Superior temporal gyrus (tissue), 1 donor: Measurements from ENCODE around the gene GCNT2.
"Not testable (repeated sequence)": the region's sequence is repeated elsewhere in the genome, so short reads cannot be mapped to it uniquely, and the experiment has no call there.

Source experiments
- DNase-seq: peaks from one replicate; pipeline ENCODE4 v3.0.0-alpha.2; 2016; ENCODE audit errors: extremely low spot score

The GCNT2 gene

GRCh38 chr6:10580570-10580969 lies 59.4 kb downstream of the GCNT2 start:
- no peak for DNase-seq

DNA sequence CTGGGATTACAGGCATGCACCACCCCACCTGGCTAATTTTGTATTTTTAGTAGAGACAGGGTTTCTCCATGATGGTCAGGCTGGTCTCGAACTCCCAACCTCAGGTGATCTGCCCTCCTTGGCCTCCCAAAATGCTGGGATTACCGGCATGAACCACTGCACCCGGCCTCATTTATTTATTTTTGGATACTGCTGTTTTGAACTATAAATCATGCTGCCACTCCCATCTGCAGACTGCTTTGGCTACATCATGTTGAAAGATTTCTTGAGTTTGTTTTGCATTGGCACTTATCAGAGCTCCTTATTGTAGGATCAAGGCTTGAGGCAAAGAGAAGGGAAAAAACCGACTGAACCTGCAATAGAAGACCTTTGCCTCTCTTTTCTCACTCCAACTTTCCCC lies 60.3 kb downstream of the GCNT2 start:
- DNase-seq: not testable (repeated sequence)

DNA sequence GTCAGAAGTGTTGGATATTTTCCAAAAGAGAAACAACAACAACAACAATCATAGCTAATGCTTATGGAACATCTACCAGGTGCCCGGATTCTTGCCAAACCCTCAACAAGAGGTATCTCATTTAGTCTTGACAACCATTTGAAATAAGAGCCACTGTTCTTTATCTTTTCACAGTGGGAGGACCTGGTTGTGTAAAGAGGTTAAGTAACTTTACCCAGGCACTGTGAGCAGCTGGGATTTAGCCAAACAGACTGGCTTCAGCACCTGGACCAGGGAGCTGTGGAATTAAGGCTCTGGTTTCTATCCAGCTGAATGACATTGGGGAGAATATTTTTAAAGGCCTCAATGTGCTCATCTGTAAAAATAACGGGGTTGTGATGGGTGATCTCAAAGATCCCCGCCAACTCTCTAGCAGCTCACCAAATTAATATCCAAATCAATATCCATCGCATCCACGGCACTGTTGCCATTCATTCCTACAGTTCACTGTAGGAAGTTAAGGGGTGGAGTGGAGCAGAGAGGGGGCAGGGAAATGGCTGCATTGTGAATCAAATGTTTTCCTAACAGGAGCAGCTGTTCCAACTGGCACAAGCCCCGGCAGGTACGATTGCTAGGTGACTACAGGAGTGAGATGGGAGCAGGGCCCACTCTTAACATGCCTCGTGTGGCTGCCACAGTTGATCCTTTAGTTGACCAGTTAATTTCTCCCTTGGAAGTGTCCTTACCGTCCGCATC lies 61.8 kb downstream of the GCNT2 start:
- DNase-seq: no peak

- DNase-seq: no peak
These were observed 62.4 kb downstream of the GCNT2 start for GRCh38 chr6:10583509-10583901.

GRCh38 chr6:10584607-10585006 lies 63.5 kb downstream of the GCNT2 start:
- no peak for DNase-seq

GRCh38 chr6:10585209-10585845 lies 64.2 kb downstream of the GCNT2 start:
- no peak for DNase-seq

DNA sequence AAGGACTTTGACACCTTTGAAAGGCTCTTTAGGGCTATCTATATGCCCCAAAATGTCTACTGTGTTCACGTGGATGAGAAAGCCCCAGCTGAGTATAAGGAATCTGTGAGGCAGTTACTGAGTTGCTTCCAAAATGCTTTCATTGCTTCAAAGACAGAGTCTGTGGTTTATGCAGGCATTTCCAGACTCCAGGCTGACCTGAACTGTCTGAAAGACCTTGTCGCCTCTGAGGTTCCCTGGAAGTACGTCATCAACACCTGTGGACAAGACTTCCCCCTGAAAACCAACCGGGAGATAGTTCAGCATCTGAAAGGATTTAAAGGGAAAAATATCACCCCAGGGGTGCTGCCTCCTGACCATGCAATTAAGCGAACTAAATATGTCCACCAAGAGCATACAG lies 65.2 kb downstream of the GCNT2 start:
- no peak for DNase-seq

GRCh38 chr6:10587656-10588406 lies 66.7 kb downstream of the GCNT2 start:
- DNase-seq: no peak

- no peak for DNase-seq
These were observed 67.6 kb downstream of the GCNT2 start for GRCh38 chr6:10588562-10589428.

GRCh38 chr6:10589429-10589727 lies 68.2 kb downstream of the GCNT2 start:
- DNase-seq: no peak

- DNase-seq: no peak
These were observed 68.8 kb downstream of the GCNT2 start for GRCh38 chr6:10589983-10590382.

- no peak for DNase-seq
These were observed 70.4 kb downstream of the GCNT2 start for GRCh38 chr6:10591422-10592160.

DNA sequence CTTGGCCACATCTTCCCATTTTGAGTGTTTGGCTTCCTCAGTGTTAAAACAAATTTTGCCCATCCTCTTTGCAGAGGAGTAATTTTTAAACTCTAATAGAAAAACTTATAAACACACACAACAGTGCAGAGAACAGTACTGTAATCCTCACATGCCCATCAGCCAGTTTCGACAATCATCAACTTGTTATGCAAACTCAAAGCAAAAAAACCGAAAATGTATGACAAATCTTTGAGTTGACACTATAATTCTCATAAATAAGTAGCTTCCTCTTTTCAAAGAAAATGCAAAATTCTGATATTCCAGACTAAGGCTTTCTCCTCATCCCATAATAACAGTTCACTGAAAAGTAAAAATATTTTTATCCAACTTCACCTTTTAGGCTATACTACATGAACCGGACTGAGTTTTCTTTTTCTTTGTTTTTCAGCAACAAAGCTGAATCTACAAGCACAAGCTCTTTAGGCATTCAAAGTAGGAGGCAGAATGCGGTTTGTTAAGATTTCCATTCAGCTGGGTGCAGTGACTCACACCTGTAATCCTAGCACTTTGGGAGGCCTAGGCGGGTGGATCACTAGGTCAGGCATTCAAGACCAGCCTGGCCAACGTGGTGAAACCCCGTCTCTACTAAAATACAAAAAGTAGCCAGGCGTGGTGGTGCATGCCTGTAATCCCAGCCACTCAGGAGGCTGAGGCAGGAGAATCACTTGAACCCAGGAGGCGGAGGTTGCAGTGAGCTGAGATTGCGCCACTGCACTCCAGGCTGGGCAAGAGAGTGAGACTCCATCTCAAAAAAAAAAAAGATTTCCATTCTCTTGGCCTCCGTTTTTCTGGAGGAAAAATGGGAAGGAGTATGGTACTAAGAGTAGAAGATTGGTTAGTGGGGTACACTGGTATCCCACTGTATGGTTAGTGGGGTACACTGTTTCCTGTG lies 74.8 kb downstream of the GCNT2 start:
- no peak for DNase-seq

DNA sequence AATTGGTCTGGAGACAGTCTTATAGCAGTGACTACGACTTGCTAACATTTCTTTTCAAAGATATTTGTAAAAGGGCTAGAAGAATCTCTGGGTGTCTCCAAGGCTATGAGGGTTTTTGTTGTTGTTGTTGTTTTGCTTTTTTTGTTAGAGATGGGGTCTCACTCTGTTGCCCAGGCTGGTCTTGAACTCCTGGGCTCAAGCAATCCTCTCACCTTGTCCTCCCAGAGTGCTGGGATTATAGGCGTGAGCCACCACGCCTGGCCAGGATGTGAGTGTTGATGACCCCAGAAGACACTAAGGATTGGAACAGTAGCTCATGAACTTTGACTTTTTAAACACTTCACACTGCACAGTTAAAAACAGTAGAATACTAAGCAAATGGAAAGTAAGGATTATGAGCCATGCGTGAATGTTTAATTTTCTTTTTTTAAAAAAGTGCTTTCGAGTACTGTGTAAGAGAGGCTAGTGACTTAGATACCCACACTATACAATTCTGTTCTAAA lies 76.4 kb downstream of the GCNT2 start:
- no peak for DNase-seq

DNA sequence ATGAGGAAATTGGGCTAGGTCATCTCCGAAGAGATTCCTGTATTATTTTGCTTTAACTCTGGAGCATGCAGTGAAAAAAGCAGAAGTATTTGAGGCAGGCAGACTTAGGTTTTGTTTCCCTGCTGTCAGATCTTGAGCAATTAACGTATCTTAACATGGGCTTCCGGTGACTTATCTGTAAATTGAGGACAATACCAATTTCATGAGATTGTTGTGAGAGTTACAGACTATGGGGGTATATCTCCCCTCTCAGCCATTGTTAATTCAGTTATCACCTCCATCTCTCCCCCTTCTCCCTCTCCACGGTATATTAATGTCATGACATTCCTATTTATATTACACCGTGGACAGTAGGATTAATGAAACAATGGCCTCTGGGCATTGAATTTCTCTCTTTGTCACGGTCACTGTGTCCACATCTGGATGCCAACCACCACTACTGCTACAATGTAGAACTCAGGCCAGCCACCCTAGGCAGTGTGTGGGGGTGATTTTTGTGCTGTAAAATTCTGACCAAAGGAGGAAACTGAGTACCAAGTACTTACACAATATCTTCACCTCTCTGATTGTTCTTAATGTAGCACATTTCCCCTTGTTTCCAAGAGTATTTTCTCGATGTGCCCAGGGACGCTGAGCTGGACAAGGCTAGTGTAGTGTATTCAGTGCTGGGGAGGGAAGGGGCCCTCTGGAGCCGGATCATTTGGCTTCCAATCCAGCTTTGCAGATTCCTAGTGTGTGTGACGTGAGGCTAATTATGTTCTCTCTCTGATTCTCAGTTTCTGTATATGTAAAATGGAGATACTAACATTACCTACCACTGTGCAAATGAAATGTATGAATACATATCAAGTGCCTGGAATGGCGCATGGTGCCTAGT lies 77.2 kb downstream of the GCNT2 start:
- DNase-seq: no peak

DNA sequence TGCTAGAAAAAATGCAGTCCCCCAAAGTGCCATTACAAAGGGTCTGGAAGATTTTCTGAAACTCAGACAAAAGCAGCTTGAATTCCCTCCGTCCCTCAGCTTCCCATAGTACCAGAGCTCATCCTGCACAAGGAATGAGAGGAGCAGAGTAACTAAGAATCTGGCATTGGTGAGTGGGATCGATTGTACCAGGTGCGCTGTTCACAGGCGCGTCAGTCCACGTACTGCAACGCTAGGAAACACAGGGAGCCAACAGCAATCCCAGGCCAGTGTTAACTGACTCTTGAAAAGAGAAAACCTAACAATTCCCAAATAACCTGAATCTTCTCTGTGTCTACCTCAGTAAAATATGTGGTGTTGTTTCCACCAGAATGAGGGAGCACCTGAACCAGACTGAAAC lies 77.9 kb downstream of the GCNT2 start:
- no peak for DNase-seq

- not testable (repeated sequence) for DNase-seq
These were observed 79.5 kb downstream of the GCNT2 start for GRCh38 chr6:10600681-10601080.

GRCh38 chr6:10603219-10603618 lies 82.1 kb downstream of the GCNT2 start:
- DNase-seq: no peak

DNA sequence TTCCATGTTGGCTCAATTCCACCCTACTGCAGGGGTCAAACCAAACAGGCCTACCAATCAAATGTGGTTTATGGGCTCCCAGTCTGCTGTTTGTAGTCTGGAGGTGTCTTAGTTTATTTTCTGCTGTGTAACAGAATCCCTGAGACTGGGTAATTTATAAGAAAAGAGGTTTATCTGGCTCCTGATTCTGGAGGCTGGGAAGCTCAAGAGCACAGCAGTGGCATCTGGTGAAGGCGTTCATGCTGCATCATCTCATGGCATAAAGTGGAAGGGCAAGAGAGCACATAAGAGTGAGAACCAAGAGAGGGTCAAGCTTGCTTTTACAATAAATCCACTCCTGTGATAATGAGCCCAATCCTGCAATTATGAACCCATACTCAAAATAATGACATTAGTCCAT lies 87.9 kb downstream of the GCNT2 start:
- no peak for DNase-seq
